HG02981 (cell line): ENCODE data around the gene MAT2B.

ENCODE experiments used
- ATAC-seq: cut with Tn5 transposase; IDR thresholded peaks from one replicate; pipeline ENCODE4 v1.9.1; 2021; ENCODE audit warnings: mild to moderate bottlenecking, moderate library complexity; ENCODE audit not compliant: unreplicated experiment

MAT2B gene

DNA sequence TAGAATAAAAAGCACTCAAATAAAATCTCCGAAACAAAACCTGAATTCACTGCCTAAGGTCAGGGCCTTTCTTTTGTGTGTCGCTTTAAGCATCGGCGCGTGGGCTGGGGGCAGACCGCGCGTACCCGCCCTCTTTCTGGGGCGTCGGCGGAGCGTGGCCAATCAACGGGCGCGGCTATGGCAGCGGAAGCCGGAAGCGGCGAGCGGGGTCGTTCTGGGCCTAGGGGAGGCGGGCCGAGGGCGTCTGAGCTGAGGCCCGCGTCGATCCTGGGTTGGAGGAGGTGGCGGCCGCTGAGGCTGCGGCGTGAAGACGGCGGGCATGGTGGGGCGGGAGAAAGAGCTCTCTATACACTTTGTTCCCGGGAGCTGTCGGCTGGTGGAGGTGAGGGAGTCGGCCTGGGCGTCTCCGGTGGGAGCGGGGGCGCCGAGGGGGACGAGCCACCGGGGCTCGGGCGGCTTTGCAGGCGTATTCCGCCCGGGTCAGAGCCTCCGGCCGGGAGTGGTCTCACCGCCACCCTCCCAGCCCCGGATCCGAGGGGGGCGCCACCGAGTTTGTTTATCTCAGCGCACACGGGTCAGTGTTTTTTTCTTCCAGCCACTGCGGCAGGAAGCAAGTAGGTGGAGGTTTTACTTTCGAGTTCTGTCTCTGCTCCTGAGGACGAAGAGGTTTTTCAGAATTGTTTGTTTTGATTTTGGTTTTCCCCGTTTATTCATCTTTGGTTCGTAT lies at the start of gene MAT2B:
Gene MAT2B (plus strand): TSS at position 252 of the 727 bp plus-strand sequence. CDS start 68 bp downstream, at position 320.
- peak; percentile 91 for ATAC-seq

- ATAC-seq: no peak
These were observed 49.3 kb upstream of the MAT2B start for GRCh38 chr5:163456029-163456589.

DNA sequence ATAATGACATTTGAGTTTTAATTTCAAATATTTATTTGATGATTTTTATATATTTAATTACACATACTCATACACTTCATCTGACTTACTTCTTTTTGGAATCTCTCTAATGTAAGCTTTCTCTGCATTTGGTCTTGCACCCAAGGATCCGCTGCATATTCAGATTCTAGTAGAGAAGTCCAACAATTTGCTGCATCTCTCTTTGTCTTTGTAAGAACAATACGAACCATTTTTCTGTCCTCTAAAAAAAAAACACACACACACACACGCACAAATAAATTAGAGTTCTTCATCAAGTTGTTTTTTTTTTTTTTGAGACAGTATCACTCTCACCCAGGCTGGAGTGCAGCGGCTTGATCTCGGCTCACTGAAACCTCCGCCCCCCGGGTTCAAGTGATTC lies 48.6 kb upstream of the MAT2B start:
- no peak for ATAC-seq

GRCh38 chr5:163458778-163459385 lies 46.5 kb upstream of the MAT2B start:
- no peak for ATAC-seq

DNA sequence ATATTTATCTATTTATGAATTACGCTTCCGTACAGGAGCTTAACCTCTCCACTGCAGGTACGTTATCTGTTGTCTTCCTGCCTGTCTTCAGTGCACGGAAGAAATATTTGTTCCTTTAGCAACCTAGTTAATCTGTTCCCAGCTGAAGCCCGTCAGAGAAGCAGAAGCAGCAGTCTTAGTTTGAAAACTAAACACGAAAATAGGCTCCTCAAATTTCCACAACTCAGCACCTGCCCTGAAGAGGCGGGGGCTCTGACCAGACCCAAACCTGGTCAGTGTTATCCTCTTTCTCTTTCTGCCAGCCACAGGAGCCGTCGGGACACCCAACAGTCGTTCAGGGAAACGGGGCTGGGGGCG lies 46.0 kb upstream of the MAT2B start:
- peak; percentile 10 for ATAC-seq

GRCh38 chr5:163459819-163460561 lies 45.4 kb upstream of the MAT2B start, which contains the start of gene NUDCD2:
Gene NUDCD2 (minus strand): TSS chr5:163460102. CDS start chr5:163460050, 52 bp downstream.
- ATAC-seq: peak; percentile 78

GRCh38 chr5:163460562-163461171 lies 44.8 kb upstream of the MAT2B start, which contains the start of gene HMMR:
Gene HMMR (plus strand): TSS chr5:163460632. CDS start chr5:163460693, 61 bp downstream.
- no peak for ATAC-seq

GRCh38 chr5:163463063-163463435 lies 42.4 kb upstream of the MAT2B start:
- no peak for ATAC-seq

GRCh38 chr5:163467682-163468081 lies 37.7 kb upstream of the MAT2B start:
- no peak for ATAC-seq

- ATAC-seq: peak; percentile 88
These were observed 31.7 kb upstream of the MAT2B start for GRCh38 chr5:163473635-163474243.

- no peak for ATAC-seq
These were observed 30.0 kb upstream of the MAT2B start for GRCh38 chr5:163475411-163475810.

- no peak for ATAC-seq
These were observed 27.1 kb upstream of the MAT2B start for GRCh38 chr5:163478126-163478981.

DNA sequence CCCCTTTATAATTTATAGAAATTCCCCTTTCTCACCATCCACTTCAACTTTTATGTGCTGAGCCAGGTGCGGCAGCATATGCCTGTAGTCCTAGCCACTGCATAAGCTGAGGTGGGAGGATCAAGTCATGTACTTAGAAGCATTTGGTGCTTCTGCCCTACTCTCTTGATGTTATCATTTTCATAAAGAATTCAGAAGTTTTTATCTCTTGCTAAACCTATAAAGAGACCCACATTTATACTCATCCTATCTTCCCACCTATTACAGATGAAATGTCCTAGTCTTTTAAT lies 26.5 kb upstream of the MAT2B start:
- no peak for ATAC-seq

DNA sequence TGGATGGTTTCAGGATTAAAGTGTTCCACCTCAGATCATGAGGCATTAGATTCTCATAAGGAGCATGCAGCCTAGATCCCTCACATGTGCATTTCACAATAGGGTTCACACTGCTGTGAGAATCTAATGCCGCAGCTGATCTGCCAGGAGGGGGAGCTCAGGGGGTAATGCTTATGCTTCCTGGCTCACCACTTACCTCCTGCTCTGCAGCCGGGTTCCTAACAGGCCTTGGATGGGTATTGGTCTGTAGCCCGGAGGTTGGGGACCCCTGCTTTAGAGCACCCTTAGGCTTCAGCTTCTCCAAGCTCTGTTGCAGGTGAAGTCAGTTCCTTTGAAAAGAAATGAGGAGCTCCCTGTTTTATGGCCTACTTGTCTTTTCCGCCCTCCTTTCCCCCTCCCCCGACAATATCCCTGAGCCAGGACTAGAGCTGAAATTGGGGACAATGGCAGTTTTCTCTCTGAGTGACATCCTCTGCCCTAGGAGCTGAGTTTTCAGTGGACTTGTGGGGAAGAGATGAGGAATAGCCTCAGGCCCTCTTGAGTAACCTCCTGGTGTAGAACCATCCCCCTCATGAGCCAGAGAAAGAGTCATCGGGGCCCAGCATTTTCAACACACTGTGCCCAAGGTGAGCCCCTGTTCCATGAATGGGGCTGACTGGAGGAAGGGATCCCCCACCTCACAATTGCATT lies 16.2 kb upstream of the MAT2B start:
- no peak for ATAC-seq

DNA sequence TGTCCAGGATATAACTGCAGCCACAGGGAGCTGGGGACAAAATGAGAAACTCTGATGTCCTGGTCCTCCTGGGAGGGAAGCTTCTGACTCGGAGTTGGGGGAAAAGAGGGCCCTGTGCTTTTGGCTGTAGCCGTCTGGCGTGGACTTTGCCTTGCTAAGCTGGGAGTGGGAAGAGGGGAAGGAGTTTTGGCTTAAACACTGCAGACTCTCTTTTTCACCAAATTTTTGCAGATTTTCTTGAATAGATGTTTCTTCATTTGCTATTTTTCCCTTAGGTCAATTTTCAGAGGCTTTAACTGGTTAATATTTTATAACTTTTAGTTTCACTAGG lies 15.7 kb upstream of the MAT2B start:
- no peak for ATAC-seq

DNA sequence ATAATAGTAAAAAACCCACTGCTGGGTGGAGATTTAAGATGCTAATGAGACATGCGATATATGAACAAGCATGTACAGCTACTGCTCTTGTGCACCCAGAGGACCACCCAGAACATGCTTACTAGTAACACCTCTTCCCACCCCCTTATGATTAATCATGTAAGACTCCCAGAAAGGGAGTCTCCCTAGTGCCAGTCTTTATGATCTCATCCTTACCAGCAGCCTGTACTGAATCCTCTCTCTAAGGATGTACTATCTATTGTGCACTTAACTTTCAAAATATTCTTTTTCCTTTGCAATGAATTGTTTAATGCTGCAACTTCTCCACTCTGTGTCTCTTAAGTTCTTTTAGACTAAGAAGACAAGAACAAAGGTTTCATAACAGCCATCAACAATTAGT lies 9.1 kb upstream of the MAT2B start:
- no peak for ATAC-seq

GRCh38 chr5:163497315-163497714 lies 8.1 kb upstream of the MAT2B start:
- ATAC-seq: no peak

DNA sequence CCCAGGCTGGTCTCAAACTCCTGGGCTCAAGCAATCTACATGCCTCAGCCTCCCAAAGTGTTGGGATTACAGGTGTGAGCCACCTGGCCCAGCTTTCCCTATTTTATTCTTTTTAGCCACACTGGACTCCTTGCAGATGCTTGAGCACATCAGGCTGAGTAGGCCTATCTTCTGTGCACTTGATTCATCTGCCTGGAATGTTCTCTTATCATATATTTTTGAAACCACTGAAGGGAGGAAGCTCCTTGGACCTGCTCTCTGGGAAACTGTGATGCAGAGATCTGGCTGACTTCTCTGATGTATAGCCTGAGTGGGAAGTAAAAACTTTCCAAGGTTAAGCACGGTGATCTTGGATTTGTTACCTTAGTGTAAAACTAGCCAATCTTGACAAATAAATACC lies 6.5 kb upstream of the MAT2B start:
- ATAC-seq: no peak

GRCh38 chr5:163502521-163502920 lies 2.9 kb upstream of the MAT2B start:
- no peak for ATAC-seq
